DMS 273 (cell line): ENCODE measurements around the gene GRIA4.

ENCODE experiments used
- DNase-seq: peaks from one replicate; lab custom pipeline; 2025; ENCODE audit not compliant: unreplicated experiment; lab: John Stamatoyannopoulos, UW

The GRIA4 gene

DNA sequence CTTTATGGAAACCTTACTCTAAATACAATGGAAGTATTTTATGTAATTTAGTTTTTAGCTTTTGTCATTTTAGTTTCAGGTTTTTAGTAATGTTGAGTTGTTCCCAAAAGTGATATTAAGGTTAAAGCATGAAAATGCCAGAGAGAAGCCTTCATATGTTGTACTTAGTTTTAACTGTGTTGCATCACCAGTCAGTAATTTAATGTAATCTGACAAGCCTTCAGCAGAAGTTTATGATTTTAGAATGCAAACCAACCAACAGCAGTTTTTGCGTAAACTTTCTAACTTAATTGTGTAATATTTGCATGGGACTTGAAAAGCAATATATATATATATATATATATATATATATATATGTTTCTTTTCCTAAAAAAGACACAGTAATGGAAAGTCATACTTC is 301.6 kb downstream of the GRIA4 start:
- no peak for DNase-seq

DNA sequence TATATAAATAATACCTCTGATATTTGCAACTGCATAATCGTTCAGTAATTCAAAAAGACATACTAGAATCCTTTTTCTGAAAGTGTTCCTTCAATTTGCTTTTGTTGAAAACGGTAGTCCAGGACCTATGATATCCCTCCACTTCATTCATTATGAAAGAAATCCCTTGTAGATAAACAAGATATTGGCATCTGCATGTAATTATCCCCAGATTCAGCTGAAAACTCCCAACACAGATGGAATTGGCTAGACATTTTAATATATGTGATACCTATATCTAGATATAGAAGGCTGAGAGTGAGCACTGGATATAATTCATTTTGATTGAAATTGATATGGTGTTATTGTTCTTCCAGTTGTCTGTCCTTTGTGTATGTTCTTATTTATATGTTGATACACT is 302.8 kb downstream of the GRIA4 start:
- no peak for DNase-seq

DNA sequence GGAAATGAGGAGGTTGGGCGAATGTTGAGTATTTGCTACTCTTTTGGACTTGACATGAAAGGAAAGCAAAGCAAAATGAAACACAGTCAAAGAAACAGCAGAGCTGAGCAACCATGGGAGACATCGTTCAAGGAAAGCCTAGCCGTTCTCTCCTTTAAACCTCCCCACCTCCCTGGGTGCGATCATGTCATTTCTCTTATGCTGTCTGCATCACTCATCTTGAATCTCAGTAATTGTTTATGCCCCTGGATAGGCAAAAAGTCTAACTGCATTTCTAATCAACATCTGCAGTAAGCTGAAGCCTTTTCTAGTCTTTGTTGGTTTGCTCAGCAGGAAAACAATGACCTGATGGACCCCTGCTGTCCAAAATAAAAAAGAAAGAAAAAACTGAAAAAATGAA is 305.1 kb downstream of the GRIA4 start:
- no peak for DNase-seq

DNA sequence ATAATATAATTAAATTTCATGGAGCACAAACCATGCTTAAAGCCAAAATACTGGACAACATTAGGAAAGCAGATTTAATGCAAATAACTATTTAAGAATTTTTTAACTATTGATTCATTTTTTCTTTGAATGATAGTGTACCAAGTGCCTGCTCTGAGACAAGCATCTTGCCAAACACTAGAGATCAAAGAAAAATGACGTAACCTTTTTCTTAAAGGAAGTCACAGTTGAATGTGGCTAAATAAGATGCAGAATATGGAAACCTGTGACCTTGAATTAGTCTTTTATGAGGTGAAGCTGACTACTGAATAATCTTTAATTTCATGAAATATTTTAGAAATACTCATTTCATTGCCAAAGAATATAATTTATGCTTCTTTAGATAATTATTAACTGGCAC is 308.2 kb downstream of the GRIA4 start:
- no peak for DNase-seq

DNA sequence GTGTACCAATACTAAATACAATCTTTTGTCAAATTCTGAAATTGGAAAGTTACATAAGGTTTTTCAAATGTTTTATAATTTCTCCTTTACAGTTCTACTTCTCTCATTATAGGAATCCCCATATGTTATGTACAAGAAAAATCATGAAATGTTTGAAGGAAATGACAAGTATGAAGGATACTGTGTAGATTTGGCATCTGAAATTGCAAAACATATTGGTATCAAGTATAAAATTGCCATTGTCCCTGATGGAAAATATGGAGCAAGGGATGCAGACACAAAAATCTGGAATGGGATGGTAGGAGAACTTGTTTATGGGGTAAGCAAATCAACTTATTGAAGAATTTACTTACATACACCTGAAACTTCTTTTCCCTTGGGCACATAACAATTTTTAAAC is 308.7 kb downstream of the GRIA4 start:
- DNase-seq: no peak

DNA sequence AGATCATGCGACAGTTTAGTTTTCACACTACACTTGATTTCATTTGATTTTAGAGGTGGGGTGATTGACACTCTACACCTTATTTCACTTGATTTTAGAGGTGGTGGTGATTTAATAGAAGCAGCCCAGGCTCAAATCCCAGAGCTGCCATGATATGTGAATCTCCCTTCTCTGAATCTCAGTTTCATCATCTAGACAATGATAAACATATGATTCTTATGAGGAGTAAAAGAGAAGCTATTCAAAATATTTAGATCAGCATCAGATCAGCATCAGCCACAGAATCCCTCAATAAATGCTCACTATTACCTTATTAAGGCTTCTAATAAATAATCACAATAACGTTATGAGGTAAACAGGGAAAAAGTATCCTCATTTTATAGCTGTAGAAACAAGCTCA is 313.4 kb downstream of the GRIA4 start:
- DNase-seq: no peak

DNA sequence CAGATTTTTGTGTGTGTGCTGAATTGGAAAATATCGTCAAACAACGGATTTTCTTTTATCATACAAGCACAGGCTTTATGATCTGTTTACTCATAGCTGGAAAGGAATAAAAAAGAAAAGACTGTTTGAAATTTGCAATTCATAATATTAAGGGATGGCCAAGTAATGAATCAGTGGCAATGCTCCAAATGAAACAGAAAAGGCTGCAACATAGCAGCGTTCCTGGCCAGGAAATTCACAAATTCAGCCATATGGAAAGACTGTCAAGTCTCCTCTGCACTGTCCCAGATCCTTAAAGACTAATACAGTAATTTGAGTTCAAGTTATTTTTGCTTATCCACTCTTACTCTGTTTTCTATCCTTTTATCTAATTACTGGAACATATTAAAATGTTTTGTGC is 313.9 kb downstream of the GRIA4 start:
- DNase-seq: no peak

DNA sequence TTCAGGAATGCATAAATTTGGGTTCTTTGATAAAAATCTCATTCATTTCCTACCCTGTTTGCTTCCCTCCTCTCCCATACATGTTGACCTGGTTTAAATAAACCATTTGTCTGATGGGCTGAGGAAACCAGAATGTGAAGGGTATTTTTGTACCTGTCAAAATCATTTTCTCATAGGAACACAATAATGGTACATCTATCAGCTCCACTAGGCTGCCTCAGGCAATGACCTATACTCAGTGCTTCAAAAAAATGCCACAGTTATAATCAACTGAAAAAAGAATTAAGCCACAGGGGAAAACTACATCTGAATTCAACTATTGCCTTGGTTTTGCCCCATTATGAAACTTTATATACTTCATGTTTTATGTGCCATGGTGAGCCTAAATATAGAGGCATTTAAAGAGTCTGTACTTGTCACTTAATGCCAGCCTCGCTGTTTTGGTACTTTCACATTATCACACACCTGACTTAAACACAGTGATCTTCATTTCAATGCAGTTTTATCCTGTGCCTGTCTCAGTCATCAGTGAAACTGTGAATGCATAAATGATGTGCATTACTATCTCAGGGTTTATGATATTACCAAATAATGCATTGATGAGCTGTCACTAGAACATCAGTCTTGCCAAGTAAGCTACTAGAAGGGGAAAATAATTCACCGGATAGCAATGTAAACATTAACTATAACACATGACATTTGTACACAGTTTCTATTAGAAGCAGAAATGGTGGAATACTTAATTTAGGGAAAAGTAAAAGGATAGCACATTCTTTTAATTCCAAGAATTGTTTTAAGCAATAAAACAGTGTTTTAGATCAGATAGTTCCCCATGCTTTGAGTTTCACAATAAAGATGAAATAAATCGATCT is 319.4 kb downstream of the GRIA4 start:
- DNase-seq: no peak

DNA sequence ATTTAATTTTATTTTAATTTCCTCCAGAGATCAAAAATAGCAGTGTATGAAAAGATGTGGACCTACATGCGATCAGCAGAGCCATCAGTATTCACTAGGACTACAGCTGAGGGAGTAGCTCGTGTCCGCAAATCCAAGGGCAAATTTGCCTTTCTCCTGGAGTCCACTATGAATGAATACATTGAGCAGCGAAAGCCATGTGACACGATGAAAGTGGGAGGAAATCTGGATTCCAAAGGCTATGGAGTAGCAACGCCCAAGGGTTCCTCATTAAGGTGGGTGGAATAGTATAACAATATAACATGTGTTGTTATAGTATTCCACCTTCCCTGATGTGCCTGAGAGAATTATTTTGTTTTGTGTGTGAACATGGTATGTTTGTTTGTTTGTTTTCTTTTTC is 323.8 kb downstream of the GRIA4 start:
- no peak for DNase-seq

DNA sequence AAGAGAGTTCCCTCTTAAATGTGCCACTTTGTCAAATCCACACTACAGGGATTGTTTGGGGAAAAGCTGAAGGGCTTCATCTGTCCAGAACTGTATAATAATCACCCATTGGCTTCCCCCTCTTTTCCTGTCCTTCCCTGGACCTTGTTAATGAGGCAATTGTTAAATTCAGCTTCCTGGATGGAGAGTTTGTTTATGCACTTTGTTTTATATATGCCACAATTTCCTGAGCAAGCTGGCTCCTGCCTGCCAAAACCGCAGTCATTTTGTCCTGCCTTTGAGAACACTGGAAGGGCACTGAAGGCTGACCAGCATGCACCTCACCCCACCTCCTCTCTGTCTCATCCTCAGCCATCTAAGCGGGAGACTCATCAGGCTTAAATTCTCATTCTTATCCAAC is 325.9 kb downstream of the GRIA4 start:
- no peak for DNase-seq

DNA sequence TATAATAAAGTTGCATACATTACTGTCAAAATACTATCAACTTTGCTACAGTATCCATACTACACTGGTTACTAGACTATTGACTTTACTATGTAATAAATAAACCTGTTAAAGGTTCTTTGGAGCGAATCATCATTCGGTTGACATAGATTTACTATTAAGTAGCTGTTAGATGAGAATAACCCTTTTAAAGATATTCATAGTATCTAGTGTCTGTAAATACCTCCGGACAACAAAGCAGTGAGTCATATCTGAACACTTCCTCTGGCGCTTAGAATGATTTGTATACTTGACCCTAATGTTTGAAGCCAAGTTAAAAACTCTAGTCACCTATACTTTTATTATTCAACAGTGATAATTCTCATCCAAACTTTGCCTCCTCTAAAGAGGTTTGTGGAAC is 327.5 kb downstream of the GRIA4 start:
- DNase-seq: no peak

DNA sequence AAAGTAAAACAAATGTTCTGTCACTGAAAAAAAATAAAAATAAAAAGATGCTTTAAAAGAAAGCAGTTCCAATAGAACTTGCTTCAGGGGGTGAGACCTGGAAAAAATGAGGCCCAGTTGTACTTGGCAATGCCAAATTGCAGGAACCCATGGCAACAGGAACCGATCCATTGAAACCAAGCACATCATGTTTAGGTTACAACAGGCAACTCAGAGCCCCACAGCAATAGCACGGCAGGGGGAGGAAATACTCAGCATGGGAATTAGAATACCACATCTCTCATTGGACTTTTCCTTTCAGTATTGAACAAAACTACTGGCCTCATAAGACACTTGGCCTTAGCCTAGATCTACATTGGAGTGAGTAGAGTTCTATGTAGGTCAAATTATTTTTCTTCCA is 327.9 kb downstream of the GRIA4 start:
- no peak for DNase-seq

DNA sequence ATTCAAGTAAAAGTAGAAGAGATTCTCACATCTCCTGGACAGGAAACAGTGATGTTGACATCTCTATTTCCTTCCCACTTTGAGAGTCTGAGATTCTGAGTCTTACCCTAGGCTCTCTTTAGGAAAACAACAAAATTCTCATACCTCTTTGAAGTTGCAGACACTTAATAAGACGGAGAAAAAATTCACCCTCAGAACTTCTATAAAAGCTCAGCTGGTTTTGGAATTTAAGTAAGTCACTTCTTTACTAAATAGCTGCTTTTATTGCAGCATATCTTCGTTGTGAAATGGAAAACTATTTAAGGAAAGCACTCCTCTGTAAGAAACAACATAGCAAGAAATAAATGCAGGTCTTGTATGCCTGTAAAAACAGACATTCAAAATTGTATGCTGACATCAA is 333.0 kb downstream of the GRIA4 start:
- DNase-seq: no peak

DNA sequence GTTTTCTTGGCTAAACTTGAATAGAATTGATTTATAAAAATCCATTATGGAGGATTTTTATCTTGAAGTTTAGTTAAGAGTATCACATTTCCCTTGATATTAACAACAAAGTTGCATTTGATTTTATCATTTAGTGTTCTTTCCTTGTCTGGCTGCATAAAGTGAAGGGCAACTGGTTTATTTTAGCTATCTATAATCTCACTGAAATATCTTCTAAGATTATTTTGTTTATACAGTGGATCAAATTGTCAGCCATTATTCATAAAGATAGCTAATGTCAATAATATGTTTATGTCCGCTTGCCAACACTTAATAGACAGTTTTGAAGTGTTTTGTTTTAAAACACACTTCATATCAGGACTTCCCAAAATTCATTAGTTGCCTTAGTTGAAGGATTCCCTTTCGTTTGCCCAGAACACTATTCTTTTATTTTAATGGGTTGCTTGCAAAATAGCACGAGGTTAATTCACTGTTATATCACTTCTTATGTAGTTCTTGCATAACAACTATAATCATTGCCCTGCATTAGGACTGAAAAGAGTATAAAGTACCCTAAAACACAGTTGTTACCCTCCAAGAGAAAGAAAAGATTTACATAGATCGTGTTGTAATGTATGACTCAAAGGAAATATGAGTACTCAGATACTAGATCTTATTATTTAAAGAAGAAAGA is 339.2 kb downstream of the GRIA4 start:
- no peak for DNase-seq

DNA sequence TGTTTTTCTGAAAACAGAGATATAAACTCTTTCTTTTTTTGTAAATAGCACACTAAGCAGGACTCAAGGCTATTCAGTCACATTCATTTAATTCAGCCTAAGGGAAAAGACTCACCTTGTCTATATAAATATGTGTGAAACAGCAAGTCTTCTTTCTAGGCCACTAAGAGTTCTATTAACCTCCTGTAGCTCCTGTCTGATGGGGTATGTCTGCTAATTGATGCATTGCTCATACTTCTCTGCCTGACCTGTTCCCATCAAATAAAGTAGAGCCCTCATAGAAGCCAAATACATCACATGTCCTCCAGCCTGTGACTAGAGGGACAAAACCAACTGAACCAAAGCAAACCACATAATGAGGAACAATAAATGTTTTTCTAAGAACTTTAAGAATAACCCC is 344.0 kb downstream of the GRIA4 start:
- no peak for DNase-seq

DNA sequence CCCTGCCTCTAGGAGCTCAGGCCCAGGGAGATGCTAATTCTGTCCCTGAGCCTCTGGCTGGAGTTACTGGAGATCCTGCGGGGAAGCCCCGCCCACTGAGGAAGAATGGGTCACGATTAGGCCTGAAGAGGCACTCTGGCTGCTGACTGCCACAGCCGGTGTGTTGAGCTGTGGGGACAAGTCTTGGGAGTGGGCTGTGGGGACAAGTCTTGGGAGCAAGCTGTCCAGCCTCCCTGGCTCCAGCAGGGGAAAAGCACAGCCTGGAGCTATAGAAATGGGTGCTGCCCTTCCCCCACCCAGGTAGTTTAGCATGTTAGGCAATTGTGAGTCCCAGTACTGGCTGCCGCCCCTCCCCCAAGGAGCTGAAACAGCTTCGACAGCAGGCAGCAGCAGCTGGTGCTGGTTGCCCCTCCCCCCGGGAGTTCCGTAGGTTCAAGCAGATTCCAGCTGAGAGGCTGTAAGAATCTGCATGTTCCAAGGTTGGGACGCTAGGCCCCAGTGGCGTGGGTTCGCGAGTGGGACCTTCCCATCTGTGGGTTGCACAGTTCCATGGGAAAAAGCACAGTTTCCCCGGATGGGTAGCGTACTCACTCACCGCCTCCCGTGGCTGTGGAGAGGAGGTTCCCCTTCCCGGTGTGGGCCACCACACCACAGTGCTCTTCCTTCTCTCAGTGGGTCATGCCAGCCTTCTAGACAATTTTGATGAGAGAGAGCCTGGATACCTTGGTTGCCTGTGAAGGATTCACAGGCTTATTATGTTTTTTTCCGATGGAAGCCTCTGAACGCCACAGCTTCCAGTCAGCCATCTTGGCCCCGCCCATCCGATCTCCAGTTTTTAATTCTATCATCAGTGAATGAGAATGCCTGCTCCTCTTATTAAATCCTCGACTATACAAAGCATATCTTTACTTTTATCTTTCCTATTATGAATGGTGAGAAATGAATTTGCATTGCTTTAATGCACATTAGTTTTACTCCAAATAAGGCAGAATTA is 350.7 kb downstream of the GRIA4 start:
- DNase-seq: peak; percentile 80

DNA sequence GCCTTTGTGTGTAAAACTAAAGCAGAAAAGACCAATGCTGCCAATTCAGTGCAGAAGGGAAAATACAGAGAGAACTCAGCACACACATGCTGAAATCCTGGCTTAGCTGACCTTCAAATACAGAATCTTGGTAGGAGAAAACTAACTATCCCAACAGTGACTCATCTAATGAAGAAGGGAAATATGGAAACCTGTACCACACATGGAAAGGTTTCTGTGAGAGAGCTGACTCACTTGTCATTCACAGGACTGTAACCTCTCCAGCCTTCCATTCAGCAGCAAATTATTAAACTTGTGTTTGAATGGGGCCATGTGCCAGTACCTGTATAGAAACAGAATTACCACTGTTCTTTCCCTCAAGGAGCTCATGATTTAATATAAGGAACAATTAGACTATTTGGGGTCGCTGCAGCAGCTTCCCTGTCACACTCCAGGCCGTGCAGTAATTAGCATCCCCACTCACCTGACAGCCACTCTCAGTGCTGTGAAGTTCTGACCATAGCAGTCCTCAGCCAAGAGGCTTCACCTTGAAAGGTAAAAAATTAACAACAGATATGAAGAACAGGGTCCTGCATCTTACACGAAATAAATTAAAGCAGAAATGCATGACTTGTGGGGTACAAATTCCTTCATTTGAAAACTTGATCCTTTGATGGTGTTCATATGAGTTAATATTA is 358.3 kb downstream of the GRIA4 start:
- DNase-seq: no peak

DNA sequence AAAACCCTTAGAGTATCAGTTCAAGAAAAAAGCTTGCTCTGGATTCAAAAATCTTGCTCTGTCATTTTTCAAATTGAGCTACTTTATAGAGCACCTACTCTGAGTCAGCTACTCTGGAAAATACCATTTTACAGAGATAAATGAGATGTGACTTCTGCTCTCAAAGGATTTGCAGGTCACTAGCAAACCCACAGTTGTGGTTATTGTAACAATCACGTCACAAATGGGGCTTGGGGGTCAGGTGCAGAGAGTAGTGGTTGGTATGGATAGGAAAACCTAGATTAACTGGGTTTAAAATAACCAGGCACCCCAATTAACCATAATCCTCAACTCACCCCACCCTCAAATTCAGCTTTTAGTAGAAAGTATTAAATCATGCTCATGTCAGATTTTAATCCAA is 359.9 kb downstream of the GRIA4 start:
- no peak for DNase-seq

DNA sequence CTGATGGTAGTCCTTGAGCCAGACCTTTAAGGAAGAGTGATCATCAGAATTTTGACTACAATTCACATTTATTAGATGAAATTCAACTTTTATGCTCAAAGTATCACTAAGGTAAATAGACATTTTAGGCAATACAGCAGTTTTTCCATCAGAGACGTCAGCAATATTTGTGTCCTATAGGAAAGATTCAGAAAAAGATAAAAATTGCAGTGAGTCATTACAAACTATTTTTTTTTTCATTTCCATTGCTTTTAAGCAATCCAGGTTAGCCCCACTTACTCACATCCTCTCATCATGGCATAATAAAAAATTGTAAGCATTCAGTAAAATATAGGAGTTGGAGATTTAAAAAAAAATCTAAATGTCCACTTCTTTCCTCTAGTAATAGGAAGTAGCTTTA is 365.3 kb downstream of the GRIA4 start:
- no peak for DNase-seq

DNA sequence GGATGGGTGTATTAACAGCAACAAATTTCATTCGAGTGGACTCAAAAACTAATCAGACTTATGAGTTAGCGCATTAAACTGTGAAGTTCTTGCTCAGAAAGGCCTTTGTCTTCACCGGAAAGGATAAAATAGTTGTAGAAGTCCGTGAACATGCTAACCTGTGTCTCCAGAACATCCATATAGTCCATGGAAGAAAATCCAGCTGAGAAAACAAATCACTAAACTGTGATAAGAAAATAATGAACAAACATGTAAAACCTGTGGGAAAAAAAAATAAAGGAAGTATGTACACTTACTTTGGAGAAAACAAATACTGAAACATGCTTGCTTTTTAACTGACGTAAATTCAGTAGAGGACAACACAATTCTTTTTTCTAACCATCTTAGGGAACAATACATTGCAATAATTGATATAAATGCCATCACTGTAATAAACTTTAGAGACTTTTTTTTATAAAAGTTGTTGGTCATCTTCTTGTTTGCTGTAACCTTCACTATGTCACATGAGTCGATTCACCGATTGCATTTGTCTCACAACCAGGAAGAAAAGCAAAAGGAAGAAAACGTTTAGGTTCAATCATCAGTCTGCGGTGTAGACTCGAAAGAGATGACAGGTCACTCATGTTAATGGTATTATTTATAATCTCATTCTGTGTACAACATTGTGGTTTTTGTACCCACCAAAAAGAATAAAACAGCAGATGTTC is 370.3 kb downstream of the GRIA4 start:
- DNase-seq: no peak
